Measurements from ENCODE around the gene ARSG.

The ARSG gene

GRCh38 chr17:68379692-68380677 is 88.7 kb downstream of the ARSG start:
- DNase-seq, result no peak

- no peak for DNase-seq
These were observed 90.0 kb downstream of the ARSG start for GRCh38 chr17:68381076-68381900.

GRCh38 chr17:68382582-68383085 is 91.3 kb downstream of the ARSG start:
- no peak for DNase-seq

DNA sequence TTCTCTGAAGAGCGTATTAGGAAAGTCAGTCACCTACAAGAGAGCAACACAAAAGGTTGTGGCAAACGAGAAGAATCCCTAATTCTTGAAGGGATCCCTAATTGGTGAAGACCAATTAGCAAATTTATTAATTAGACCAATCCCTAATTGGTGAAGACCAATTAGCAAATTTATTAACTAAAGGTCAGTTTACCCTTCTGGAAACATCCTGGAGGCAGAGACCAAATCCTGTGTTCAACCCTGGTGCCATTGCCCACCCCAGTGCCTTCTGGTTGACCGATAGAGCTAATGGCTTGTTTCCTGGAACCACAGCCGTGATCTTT is 91.8 kb downstream of the ARSG start:
- no peak for DNase-seq

GRCh38 chr17:68383443-68384321 is 92.4 kb downstream of the ARSG start:
- DNase-seq, result no peak

GRCh38 chr17:68384471-68384870 is 93.2 kb downstream of the ARSG start:
- DNase-seq, result no peak

- no peak for DNase-seq
These were observed 93.6 kb downstream of the ARSG start for GRCh38 chr17:68384941-68385340.

GRCh38 chr17:68385490-68386215 is 94.4 kb downstream of the ARSG start:
- DNase-seq, result no peak

DNA sequence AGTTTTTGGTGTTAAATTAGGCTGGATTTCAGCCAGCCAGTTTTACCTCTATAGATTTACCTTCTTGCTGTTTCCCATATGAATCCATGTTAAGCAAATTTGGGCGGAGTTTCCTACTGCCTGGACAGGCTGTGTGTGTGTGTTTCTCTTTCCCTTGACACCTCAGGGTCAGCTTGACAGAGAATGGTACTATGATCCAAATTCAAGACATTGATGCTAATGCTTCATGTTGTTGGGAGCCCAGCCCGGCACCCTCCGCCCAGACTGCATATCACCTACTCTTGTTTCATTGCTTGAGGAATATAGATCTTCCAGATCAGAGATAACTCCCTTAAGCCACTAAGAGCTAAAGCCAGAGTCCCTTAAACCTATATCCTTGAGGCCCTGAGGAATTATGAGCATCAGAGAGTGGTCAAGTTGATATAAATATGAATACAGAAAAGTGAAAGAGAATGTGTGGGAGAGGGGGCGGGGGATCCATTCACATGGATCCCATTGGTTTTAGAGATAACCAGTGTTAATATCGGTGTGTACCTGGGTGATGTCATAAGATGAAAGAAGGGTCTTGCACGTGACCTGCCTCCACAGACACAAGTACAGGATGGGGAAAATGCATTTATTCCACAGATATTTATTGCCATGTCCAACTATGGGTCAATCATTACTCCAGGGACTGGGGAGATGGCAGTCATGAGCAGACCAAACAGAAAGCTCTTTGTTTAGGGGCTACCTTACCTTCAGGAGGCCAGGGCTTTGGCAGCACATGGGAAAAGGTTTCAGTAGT is 96.3 kb downstream of the ARSG start:
- no peak for DNase-seq

DNA sequence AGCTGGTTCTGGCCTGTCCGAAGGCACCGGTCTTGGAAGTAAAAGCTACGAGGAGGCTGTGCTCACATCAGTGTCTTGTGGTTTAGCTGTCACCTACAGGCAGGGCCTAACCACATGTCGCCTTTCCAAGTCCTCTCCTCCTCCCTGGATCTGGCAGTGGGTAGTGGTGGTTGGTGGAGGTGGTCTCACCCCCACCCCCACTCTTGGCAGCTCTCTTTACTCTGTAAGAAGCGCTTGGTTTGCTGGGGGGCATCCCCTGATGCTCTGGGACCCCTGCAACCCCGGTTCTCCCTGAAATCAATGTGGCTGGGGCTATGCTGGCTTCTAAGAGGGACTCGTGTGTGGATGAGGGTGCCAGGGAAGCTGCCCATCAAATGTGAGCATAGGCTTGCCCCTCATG is 97.7 kb downstream of the ARSG start:
- DNase-seq, result no peak

DNA sequence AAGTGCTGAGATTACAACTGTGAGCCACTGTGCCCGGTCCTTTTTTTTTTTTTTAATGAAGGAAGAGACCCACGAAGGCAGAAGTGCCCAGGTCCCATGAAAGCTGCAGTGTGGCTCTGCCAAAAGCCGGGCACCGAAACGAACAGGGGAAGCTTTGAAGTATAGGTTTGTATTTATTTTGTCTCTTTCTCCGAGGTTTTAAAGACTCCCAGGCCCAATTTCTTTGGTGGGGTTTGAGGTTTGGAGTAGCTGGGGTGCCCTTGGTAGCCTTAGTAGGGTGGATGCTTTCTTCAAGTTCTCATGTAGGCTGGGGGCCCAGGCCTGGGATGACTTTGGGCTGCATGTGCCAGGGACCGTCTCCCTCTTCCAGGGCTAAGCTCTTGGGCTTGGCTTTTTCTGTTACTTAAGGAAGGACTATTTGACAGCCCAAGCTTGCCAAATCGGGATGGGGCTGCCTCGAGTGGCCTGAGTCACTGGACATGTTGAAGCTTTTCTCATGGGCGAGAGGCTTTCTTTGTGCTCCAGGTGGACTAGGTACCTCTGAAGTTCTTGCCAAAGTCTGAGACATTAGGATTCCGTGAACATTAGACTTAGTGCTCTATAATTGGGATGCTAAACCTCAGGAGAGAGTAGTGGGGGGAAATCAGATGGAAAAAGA is 99.7 kb downstream of the ARSG start:
- no peak for DNase-seq

DNA sequence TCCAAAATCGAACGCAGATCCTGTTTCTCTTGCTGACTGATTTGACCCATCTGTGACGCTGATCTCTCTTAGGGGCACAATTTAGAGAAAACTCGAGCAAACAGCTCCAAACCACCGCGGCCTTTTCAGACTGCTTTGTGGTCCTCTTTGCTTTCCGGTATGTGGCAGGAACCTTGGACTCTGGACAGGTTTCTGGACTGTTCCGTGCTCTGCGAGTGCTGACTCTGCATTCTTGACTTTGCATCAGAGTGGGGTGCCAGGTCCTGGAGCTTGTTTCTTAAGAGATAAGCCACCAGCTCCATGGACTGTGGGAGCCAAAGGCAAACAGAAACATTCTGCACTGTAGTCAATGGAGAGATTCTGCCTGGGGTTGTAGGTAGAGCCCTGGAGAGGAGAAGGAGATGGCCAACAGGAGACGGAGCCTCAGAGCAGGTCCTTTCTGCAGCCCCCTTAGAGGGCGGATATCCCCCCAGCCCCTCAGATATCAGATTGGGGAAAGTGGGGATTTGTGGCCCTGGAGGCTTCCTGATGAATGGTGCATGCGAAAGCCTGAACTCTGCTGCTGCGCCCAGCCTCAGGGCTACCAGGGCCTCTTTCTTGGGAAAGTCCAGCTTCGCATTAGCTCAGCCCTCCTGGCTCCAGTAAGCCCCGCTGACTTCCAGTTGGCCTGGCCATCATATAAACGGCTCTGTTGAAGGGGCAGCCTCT is 100.4 kb downstream of the ARSG start:
- DNase-seq, result no peak

DNA sequence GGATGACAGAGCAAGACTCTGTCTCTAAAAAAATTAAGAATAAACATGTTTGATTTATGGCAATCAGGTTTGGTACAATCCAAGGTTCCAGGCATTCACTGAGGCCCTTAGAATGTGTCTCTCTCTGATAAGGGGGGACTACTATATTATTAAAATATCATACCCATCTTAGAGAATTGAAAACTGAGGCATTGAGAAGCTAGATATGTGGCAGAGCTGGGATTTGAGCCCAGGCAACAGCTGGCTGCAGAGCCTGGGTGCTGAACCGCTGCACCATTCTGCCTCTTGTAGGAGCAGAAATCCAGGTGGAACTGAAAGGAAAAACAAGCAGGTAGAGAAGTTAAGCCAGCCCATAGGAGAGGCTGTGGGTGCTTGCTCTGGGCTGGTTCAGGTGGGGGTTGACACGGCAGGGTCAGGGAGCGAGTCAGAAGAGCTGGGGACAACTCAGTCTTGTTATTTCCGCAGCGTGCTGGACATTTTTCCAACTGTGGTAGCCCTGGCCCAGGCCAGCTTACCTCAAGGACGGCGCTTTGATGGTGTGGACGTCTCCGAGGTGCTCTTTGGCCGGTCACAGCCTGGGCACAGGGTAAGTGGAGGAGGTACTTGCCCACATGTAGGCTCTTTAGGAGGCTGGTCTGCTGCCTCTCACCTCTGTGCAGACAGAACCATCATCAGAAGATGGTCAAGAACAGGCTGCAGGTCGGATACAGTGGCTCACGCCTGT is 103.5 kb downstream of the ARSG start:
- DNase-seq, result no peak

DNA sequence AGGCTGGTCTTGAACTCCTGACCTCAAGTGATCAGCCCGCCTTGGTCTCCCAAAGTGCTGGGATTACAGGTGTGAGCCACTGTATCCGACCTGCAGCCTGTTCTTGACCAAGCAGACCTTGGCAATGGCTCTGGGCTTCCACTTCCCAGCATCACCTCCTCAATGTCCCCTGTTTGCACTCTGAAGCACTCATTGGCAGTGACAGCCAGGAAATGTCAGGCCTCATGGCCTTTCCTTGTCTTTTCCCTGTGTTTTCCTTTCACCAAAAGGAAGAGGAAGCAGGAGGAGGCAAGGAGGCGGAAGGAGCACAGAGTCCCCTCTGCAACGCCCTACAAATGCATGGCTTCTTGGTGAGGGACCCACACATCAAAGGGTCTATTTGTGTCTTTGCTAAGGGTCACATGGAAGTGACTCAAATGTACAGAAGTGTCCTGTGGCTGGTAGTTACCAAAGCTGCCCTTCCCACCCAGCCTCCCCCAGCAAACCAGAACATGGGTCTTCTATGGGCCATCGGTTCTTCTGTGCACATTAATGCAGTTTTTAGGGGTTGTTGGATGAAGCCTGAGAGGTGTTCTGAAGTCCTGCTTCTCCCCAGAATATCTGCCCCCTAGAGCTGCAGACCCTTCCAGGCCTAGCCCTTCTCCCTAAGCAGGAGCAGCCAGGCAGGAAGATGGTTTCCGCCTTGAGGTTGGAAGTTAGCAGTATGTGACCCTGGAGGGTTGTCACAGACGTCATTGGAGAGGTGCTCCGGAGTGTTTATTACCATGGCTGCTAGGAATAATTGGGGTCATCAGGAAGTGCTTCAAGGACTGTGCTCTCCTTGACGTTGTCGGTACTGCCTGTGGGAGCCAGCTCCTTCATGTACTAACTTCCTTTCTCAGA is 105.2 kb downstream of the ARSG start:
- DNase-seq, result no peak

GRCh38 chr17:68397108-68397536 is 105.8 kb downstream of the ARSG start:
- no peak for DNase-seq

DNA sequence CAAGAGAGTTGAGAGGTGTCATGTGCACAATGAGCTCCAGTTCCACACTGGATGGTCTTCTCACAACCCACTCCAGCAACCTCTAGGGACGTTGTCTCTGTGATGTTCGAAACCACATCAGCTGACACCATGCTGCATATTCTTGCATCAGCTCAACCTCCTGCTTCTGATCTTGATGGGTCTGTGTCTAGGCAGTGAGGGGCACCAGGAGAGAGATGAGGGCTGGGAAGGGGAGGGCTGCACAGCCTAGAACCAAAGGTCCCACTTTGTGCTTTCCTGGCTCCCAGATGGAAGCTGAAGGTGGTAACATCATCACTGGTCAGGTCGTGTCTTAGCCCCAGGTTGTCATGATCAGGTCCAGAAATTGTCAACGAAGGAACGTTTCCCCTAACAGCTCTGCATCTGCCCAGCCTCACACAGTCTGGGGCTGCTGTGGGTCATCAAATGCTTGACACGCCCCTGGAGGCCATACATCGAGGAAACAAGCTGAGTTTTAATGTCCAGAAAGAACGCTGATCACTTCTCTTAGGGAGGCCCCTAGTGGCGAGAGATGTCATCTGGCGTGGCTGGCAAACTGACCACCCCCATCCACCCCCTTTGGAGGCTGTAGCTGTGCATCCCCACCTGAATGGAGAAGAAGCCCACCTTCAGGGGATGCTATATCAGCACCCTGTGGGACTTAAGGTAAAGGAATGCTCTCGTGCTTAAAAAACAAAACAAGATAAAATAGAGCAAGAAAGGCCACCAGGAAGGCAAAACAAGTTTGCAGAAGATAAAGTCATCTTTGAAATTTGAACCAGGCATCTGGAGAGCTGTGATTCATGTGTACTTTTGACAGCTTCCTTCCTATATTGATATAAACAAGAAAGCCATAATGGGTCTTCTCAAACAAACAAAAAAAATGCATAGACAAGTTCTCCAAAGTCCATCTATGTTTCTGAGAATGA is 107.7 kb downstream of the ARSG start:
- no peak for DNase-seq

Measured in SIG-M5 (cell line).